T-cell (primary cell): ENCODE results near the gene YIPF6. TPM values are rescaled to one million over a fixed set of nuclear protein-coding genes. Genes with fewer than 3 reads are reported as not detected.
"Not testable (repeated sequence)": the region's sequence is repeated elsewhere in the genome, so short reads cannot be mapped to it uniquely, and the experiment has no call there.

Experiments
- ATAC-seq, 4 experiments: fragments of 200-7000 bp in 3 of 4; fragments of 150-1000 bp in 1 of 4; cut with Tn5 transposase; replicated peaks in 1 of 4; 1 replicate in 3 of 4; 2 replicates in 1 of 4; pipeline ENCODE4 v1.10.0; 2021; ENCODE audit warnings: moderate library complexity in 3 of 4, mild to moderate bottlenecking in 2 of 4, moderate number of reproducible peaks in 1 of 4
- CTCF ChIA-PET, 2 donors: fragments of 300-600 bp; sonication (Branson Sonifier 250); formaldehyde crosslinking; loops; one replicate each; lab custom pipeline; 2022; ENCODE audit warnings: antibody characterized with exemption in 2 of 2; lab: Charles Lee
- POLR2A ChIA-PET, 2 donors: fragments of 300-600 bp; sonication (Branson Sonifier 250); formaldehyde crosslinking; loops; one replicate each; lab custom pipeline; 2022; ENCODE audit warnings: antibody characterized with exemption in 2 of 2; lab: Charles Lee
- DNase-seq, 35 experiments: peaks; one replicate each; pipeline versions ENCODE4 v3.0.0 to v3.0.0-alpha.2; 2013 to 2023
- H3K27ac ChIP-seq: one replicate; pipeline ENCODE4 v1.5.1; 2013; ENCODE audit warnings: low read length
- H3K27me3 ChIP-seq, 2 experiments: replicated peaks in 1 of 2; 1 replicate in 1 of 2; 2 replicates in 1 of 2; pipeline versions ENCODE4 v1.6.1 to v1.7.0; 2013; ENCODE audit warnings: low read length in 1 of 2, mixed read lengths in 1 of 2; ENCODE audit not compliant: control insufficient read depth in 2 of 2, insufficient read depth in 2 of 2; ENCODE audit errors: extremely low read depth in 1 of 2
- H3K36me3 ChIP-seq, 2 donors: 1 replicate in 1 of 2; 2 replicates in 1 of 2; pipeline versions ENCODE4 v1.6.1 to v1.7.0; 2013; ENCODE audit warnings: low read length in 1 of 2; ENCODE audit not compliant: control insufficient read depth in 2 of 2, insufficient read depth in 1 of 2; ENCODE audit errors: extremely low read depth in 1 of 2
- H3K4me1 ChIP-seq, 2 experiments: 1 replicate in 1 of 2; 2 replicates in 1 of 2; pipeline versions ENCODE4 v1.6.1 to v1.7.0; 2013; ENCODE audit warnings: low read length in 2 of 2, mixed read lengths in 1 of 2; ENCODE audit not compliant: insufficient read depth in 2 of 2, control insufficient read depth in 1 of 2; ENCODE audit errors: extremely low read depth in 1 of 2
- H3K4me3 ChIP-seq, 2 donors: 1 replicate in 1 of 2; 2 replicates in 1 of 2; pipeline versions ENCODE4 v1.5.1 to v1.7.0; 2013; ENCODE audit warnings: mild to moderate bottlenecking in 2 of 2, low read length in 1 of 2, moderate library complexity in 1 of 2; ENCODE audit not compliant: control insufficient read depth in 1 of 2; ENCODE audit errors: extremely low read depth in 1 of 2
- H3K9me3 ChIP-seq: 2 replicates; pipeline ENCODE4 v1.7.0; 2013
- H3K27ac Mint-ChIP-seq, 2 donors: one replicate each; pipeline ENCODE4 v1.8.0; 2020 to 2021; ENCODE audit warnings: mild to moderate bottlenecking in 2 of 2, mixed read lengths in 2 of 2
- H3K27me3 Mint-ChIP-seq, 2 donors: one replicate each; pipeline ENCODE4 v1.8.0; 2021 to 2022; ENCODE audit warnings: mixed read lengths in 2 of 2
- H3K36me3 Mint-ChIP-seq: one replicate; pipeline ENCODE4 v1.8.0; 2021; ENCODE audit warnings: mixed read lengths
- H3K4me1 Mint-ChIP-seq, 3 donors: one replicate each; pipeline ENCODE4 v1.8.0; 2020 to 2022; ENCODE audit warnings: mixed read lengths in 3 of 3, mild to moderate bottlenecking in 1 of 3
- H3K4me3 Mint-ChIP-seq, 3 donors: one replicate each; pipeline ENCODE4 v1.8.0; 2020 to 2022; ENCODE audit warnings: mild to moderate bottlenecking in 3 of 3, mixed read lengths in 3 of 3, moderate library complexity in 3 of 3
- H3K9me3 Mint-ChIP-seq, 3 donors: one replicate each; pipeline ENCODE4 v1.8.0; 2020 to 2022; ENCODE audit warnings: mixed read lengths in 3 of 3
- WGBS: methylation state at CpG from one replicate; pipeline ENCODE4 v1.1.5; 2013; ENCODE audit warnings: missing lambda C conversion rate; ENCODE audit not compliant: insufficient coverage; 5-methylcytosine and 5-hydroxymethylcytosine counted together
- total RNA-seq, 35 experiments: library from RNA in 6 of 35; stranded (reverse) in 6 of 35; fragments of 120-200 nt in 1 of 35; gene quantifications; one replicate each; pipeline versions ENCODE4 v1.2.1 to v1.2.4 and lab custom pipeline; 2013 to 2026

The YIPF6 gene
- total RNA-seq, 5 donors from 2014 or later (not counting 1 experiment from before 2014, with no cell fraction given), result 10.0 to 16.2 (median 14.3) TPM

DNA sequence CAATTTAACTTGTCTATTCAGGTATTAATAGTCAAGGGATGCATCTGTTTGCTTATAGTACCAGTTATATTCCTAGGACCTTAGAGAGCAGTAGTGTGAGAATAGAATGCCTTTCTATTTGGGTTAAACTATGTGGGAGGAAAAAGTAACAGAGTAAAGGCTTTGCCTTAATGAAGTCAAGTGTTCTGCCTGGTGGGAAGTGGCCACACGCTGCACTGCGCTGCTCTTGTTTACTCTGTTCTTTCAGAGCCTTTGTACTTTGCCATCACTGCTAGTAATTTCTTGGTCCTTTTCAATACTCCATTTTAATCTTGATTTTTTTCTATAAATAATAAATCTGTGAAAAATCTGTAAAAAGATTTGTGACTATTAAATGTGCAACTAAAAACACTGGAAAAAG is 38.0 kb downstream of the YIPF6 start:
- no peak for ATAC-seq
- Mint-ChIP-seq H3K9me3 (peaks cover 0 to 3% (median 0%) of the 10 kb centered on the region in 3 donors), H3K36me3 (peaks cover 13% of the 10 kb centered on the region), H3K27ac (peak overlapping the region in 1 of 2 donors; percentile 25), H3K4me1 (no peaks in the 10 kb centered on the region), H3K4me3 (no peak overlapping the region), H3K27me3 (peaks cover 0 to 3% of the 10 kb centered on the region in 2 donors)
- no CpG with 5 or more reads among the region's 2 CpGs for WGBS
- Histone ChIP-seq H3K9me3 (no peaks in the 10 kb centered on the region), H3K27me3 (no peaks in the 10 kb centered on the region), H3K36me3 (peaks cover 0 to 16% of the 10 kb centered on the region in 2 donors), H3K4me3 (no peak overlapping the region), H3K4me1 (no peaks in the 10 kb centered on the region), H3K27ac (no peak overlapping the region)
- no peak for DNase-seq
- POLR2A ChIA-PET, result no interaction called here
- CTCF ChIA-PET, result no interaction called here

DNA sequence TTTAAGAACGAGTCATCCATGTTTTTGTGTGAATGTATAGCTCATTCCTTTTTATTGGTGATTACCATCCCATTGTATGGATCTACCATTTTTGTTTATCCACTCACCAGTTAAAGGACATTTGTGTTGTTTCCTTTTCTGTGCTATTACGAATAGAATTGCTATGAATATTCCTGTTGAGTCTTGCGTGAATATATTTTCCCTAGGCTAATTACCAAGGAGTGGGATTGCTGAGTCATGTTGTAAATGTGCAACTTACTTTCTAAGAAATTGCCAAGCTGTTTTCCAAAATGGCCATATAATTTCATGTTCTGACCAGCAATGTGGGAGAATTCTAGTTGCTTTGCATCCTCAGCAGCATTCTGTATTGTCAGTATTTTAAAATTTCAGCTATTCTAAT is 51.3 kb downstream of the YIPF6 start:
- WGBS, result no CpG with 5 or more reads among the region's 3 CpGs
- H3K36me3 Mint-ChIP-seq, result peaks cover 3% of the 10 kb centered on the region

DNA sequence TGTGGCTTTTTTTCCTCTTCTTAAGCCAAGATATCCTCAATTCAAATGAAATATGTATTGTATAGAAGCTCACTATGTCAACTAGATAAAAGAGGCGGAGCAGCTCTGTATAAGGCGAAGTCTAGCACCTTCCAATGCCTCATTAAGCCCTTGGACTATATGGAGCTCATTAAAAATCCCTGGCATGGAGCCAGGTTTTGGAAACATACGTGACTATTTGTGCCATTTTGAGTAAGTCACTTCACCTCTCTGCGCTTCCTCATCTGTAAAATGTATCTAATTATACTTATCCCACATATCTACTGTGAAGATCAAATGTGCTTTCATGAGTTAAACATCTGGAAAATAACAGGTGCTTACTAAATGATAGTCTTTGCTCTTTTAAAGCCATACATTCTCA is 57.2 kb downstream of the YIPF6 start:
- Histone ChIP-seq H3K4me3 (no peak overlapping the region), H3K4me1 (no peaks in the 10 kb centered on the region), H3K27ac (no peak overlapping the region), H3K36me3 (no peaks in the 10 kb centered on the region), H3K9me3 (no peaks in the 10 kb centered on the region), H3K27me3 (no peaks in the 10 kb centered on the region)
- WGBS, result 90% methylated on average over 2 of the region's 4 CpGs
- Mint-ChIP-seq H3K36me3 (peaks cover 1% of the 10 kb centered on the region), H3K27me3 (peaks cover 0 to 11% of the 10 kb centered on the region in 2 donors), H3K4me3 (no peak overlapping the region), H3K4me1 (no peaks in the 10 kb centered on the region), H3K9me3 (peaks cover 0 to 2% (median 1%) of the 10 kb centered on the region in 3 donors), H3K27ac (no peak overlapping the region)
- no peak for ATAC-seq
- ChIA-PET CTCF (interaction anchor here in 1 of 2 donors (0.6 kb wide), 1 partner anchor 79 kb away, joined by 3 read pairs; no protein-coding TSS in a partner anchor), POLR2A (no interaction called here)
- DNase-seq, result no peak

More for the DNA sequence above, 51.3 kb downstream of the YIPF6 start:
- no peak overlapping the region for H3K4me3 Mint-ChIP-seq
- peaks cover 0 to 9% of the 10 kb centered on the region in 2 donors for H3K27me3 Mint-ChIP-seq
- DNase-seq, result no peak
- H3K9me3 Mint-ChIP-seq, result no peaks in the 10 kb centered on the region
- H3K4me1 ChIP-seq, result no peaks in the 10 kb centered on the region
- CTCF ChIA-PET, result no interaction called here
- H3K4me1 Mint-ChIP-seq, result no peaks in the 10 kb centered on the region
- H3K27ac ChIP-seq, result no peak overlapping the region
- H3K4me3 ChIP-seq, result no peak overlapping the region
- H3K9me3 ChIP-seq, result no peaks in the 10 kb centered on the region
- POLR2A ChIA-PET, result no interaction called here
- H3K36me3 ChIP-seq, result no peaks in the 10 kb centered on the region
- H3K27me3 ChIP-seq, result no peaks in the 10 kb centered on the region
- no peak overlapping the region for H3K27ac Mint-ChIP-seq
- no peak for ATAC-seq

DNA sequence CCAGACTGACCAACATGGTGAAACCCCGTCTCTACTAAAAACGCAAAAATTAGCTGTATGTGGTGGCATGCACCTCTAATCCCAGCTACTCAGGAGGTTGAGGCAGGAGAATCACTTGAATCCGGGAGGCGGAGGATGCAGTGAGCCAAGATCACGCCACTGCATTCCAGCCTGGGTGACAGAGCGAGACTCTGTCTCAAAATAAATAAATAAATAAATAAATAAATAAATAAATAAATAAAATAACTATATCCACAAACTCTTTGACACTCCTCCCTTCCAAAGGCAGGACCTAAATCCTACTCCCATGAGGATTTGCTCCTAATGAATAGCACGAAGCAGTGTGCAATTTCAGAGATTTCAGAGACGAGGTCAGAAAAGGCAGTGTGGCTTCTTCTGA is 58.3 kb downstream of the YIPF6 start:
- H3K27ac ChIP-seq, H3K4me1 ChIP-seq, POLR2A ChIA-PET, H3K9me3 Mint-ChIP-seq, DNase-seq, H3K36me3 Mint-ChIP-seq, H3K27me3 ChIP-seq, H3K4me1 Mint-ChIP-seq, H3K9me3 ChIP-seq, CTCF ChIA-PET, H3K4me3 Mint-ChIP-seq, H3K36me3 ChIP-seq, ATAC-seq, H3K4me3 ChIP-seq, H3K27ac Mint-ChIP-seq: not testable (repeated sequence)
- H3K27me3 Mint-ChIP-seq, result peaks cover 0 to 10% of the 10 kb centered on the region in 2 donors
- no CpG with 5 or more reads among the region's 8 CpGs for WGBS

DNA sequence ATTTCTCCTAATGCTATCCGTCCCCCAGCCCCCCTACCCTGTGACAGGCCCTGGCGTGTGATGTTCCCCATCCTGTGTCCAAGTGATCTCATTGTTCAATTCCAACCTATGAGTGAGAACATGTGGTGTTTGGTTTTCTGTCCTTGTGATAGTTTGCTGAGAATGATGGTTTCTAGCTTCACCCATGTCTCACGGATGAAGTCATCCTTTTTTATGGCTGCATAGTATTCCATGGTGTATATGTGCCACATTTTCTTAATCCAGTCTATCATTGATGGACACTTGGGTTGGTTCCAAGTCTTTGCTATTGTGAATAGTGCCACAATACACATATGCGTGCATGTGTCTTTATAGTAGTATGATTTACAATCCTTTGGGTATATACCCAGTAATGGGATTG is 61.1 kb downstream of the YIPF6 start:
- Mint-ChIP-seq H3K36me3 (peaks cover 29% of the 10 kb centered on the region), H3K9me3 (peaks cover 0 to 14% (median 13%) of the 10 kb centered on the region in 3 donors)
- ATAC-seq, H3K4me1 Mint-ChIP-seq, H3K36me3 ChIP-seq, H3K4me3 Mint-ChIP-seq, H3K4me3 ChIP-seq, H3K9me3 ChIP-seq, H3K27me3 ChIP-seq, DNase-seq, H3K27ac Mint-ChIP-seq, H3K27ac ChIP-seq, CTCF ChIA-PET, H3K27me3 Mint-ChIP-seq, H3K4me1 ChIP-seq, POLR2A ChIA-PET: not testable (repeated sequence)
- no CpG with 5 or more reads among the region's 4 CpGs for WGBS

DNA sequence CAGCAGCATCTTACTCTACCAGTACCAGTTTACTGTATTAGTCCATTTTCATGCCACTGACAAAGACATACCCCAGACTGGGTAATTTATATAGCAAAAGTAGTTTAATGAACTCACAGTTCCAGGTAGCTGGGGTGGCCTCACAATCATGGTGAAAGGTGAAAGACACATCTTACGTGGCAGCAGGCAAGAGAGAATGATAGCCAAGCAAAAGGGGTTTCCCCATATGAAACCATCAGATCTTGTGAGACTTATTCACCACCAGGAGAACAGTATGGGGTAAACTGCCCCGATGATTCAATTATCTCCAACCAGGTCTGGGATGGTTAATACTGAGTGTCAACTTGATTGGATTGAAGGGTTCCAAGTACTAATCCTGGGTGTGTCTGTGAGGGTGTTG is 69.3 kb downstream of the YIPF6 start:
- H3K27me3 Mint-ChIP-seq, result peaks cover 0 to 3% of the 10 kb centered on the region in 2 donors
- ATAC-seq (no peak), DNase-seq (no peak)
- ChIA-PET CTCF (no interaction called here), POLR2A (no interaction called here)
- peaks cover 0 to 5% (median 3%) of the 10 kb centered on the region in 3 donors for H3K9me3 Mint-ChIP-seq
- no peak overlapping the region for H3K27ac Mint-ChIP-seq
- Histone ChIP-seq H3K4me3 (no peak overlapping the region), H3K9me3 (no peaks in the 10 kb centered on the region), H3K27ac (no peak overlapping the region), H3K27me3 (no peaks in the 10 kb centered on the region), H3K36me3 (no peaks in the 10 kb centered on the region), H3K4me1 (no peaks in the 10 kb centered on the region)
- H3K4me3 Mint-ChIP-seq, result no peak overlapping the region
- no CpG with 5 or more reads among the region's 2 CpGs for WGBS
- peaks cover 27% of the 10 kb centered on the region for H3K36me3 Mint-ChIP-seq
- no peaks in the 10 kb centered on the region for H3K4me1 Mint-ChIP-seq

DNA sequence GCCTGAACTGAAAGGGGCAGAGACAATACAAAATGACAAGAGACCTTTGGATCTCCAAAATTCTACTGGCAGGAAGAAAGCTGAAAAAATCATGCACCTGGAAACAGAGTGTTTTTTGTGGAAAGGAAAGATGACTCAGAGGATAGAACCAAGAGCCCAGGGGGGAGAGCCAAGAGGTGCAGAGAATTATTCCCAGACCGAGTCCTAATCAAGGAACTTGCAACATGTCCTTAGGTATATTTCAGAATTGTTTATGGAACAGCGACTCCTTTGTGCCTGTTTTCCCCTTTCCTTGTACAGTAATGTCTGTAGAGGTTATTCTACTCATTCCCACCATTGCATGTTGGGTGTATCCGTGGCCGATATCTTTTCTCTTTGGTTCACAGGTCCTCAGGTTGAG is 71.7 kb downstream of the YIPF6 start:
- peaks cover 18% of the 10 kb centered on the region for H3K36me3 Mint-ChIP-seq
- Histone ChIP-seq H3K4me1 (no peaks in the 10 kb centered on the region), H3K4me3 (no peak overlapping the region), H3K27me3 (no peaks in the 10 kb centered on the region), H3K9me3 (no peaks in the 10 kb centered on the region), H3K36me3 (no peaks in the 10 kb centered on the region), H3K27ac (no peak overlapping the region)
- ChIA-PET POLR2A (interaction anchor here in 1 of 2 donors (0.6 kb wide), 1 partner anchor 104 kb away, joined by 5 read pairs; no protein-coding TSS in a partner anchor), CTCF (no interaction called here)
- H3K4me3 Mint-ChIP-seq, result no peak overlapping the region
- no peak overlapping the region for H3K27ac Mint-ChIP-seq
- peaks cover 0 to 7% of the 10 kb centered on the region in 2 donors for H3K27me3 Mint-ChIP-seq
- no peaks in the 10 kb centered on the region for H3K4me1 Mint-ChIP-seq
- DNase-seq, result no peak
- H3K9me3 Mint-ChIP-seq, result no peaks in the 10 kb centered on the region
- no peak for ATAC-seq
- no CpG with 5 or more reads among the region's 4 CpGs for WGBS
